WTC11 (cell line): ENCODE results near the gene PDS5A.
"Not testable (repeated sequence)": the region's sequence is repeated elsewhere in the genome, so short reads cannot be mapped to it uniquely, and the experiment has no call there.

Experiments
- CTCF ChIP-seq: fragments of 200-600 bp; IDR thresholded peaks from 2 replicates; pipeline ENCODE4 v1.8.0; 2022; ENCODE audit warnings: antibody characterized with exemption
- SMAD4 ChIP-seq: sonication (generic); formaldehyde crosslinking; IDR thresholded peaks from 2 replicates; pipeline ENCODE4 v1.8.0; 2022; ENCODE audit warnings: mild to moderate bottlenecking, missing genetic modification reagents
- SP1 ChIP-seq: sonication (generic); formaldehyde crosslinking; conservative IDR thresholded peaks from 2 replicates; pipeline ENCODE4 v1.8.1; 2022; ENCODE audit warnings: missing genetic modification reagents
- ZNF121 ChIP-seq: sonication (generic); formaldehyde crosslinking; IDR thresholded peaks from 2 replicates; pipeline ENCODE4 v1.8.0; 2023; ENCODE audit warnings: missing genetic modification reagents
- ZNF138 ChIP-seq: sonication (generic); formaldehyde crosslinking; conservative IDR thresholded peaks from 2 replicates; pipeline ENCODE4 v1.8.1; 2022; ENCODE audit warnings: mild to moderate bottlenecking, moderate library complexity, missing genetic modification reagents

- not testable (repeated sequence) for TF ChIP-seq ZNF138 (CRISPR knock-in tag); CTCF; SP1 (CRISPR knock-in tag); ZNF121 (CRISPR knock-in tag); SMAD4
These were observed 195.7 kb downstream of the PDS5A start for GRCh38 chr4:39781988-39782387.
